HepG2 (cell line): Measurements from ENCODE around the gene CREBZF. TPM values are rescaled to one million over a fixed set of nuclear protein-coding genes. Genes with fewer than 3 reads are reported as not detected.

Source experiments
- ADNP ChIP-seq: sonication (generic); formaldehyde crosslinking; IDR thresholded peaks from 2 replicates; pipeline ENCODE4 v1.4.0; 2020; ENCODE audit warnings: missing genetic modification reagents
- ATF3 ChIP-seq: sonication (generic); formaldehyde crosslinking; IDR thresholded peaks from 2 replicates; pipeline ENCODE4 v1.4.0; 2020; ENCODE audit warnings: missing genetic modification reagents
- ATF4 ChIP-seq, 2 experiments: fragments of 450-650 bp in 1 of 2; sonication (generic) in 1 of 2; formaldehyde crosslinking; IDR thresholded peaks; 2 replicates each; pipeline versions ENCODE4 v1.5.0 to v1.8.0; 2020 to 2022; ENCODE audit warnings: mild to moderate bottlenecking in 1 of 2, missing genetic modification reagents in 1 of 2
- DMAP1 ChIP-seq: IDR thresholded peaks from 2 replicates; pipeline ENCODE4 v1.6.1; 2016
- DNMT3B ChIP-seq: conservative IDR thresholded peaks from 2 replicates; pipeline ENCODE4 v1.6.1; 2016; ENCODE audit warnings: missing biosample characterization, control low read depth
- ETS1 ChIP-seq: sonication (generic); formaldehyde crosslinking; IDR thresholded peaks from 2 replicates; pipeline ENCODE4 v1.4.0; 2020; ENCODE audit warnings: missing genetic modification reagents
- FOXP4 ChIP-seq: sonication (generic); formaldehyde crosslinking; IDR thresholded peaks from 2 replicates; pipeline ENCODE4 v1.4.0; 2020; ENCODE audit warnings: missing genetic modification reagents
- GPBP1L1 ChIP-seq: sonication (generic); formaldehyde crosslinking; IDR thresholded peaks from 2 replicates; pipeline ENCODE4 v1.5.0; 2020; ENCODE audit warnings: mild to moderate bottlenecking, missing genetic modification reagents
- HMG20A ChIP-seq: IDR thresholded peaks from 2 replicates; pipeline ENCODE4 v1.6.1; 2016; ENCODE audit warnings: borderline replicate concordance
- IRF9 ChIP-seq: sonication (generic); formaldehyde crosslinking; IDR thresholded peaks from 2 replicates; pipeline ENCODE4 v1.8.0; 2022; ENCODE audit warnings: missing genetic modification reagents, mild to moderate bottlenecking, borderline replicate concordance
- MATR3 ChIP-seq: sonication (generic); formaldehyde crosslinking; IDR thresholded peaks from 2 replicates; pipeline ENCODE4 v1.4.0; 2020; ENCODE audit warnings: missing genetic modification reagents
- NR2C2 ChIP-seq: sonication (generic); formaldehyde crosslinking; IDR thresholded peaks from 2 replicates; pipeline ENCODE4 v1.4.0; 2020; ENCODE audit warnings: missing genetic modification reagents, mild to moderate bottlenecking, moderate library complexity, borderline replicate concordance
- PITX1 ChIP-seq: sonication (generic); formaldehyde crosslinking; IDR thresholded peaks from 2 replicates; pipeline ENCODE4 v1.5.1; 2020; ENCODE audit warnings: mild to moderate bottlenecking, missing genetic modification reagents
- PREB ChIP-seq: sonication (generic); formaldehyde crosslinking; IDR thresholded peaks from 2 replicates; pipeline ENCODE4 v1.4.0; 2020; ENCODE audit warnings: missing genetic modification reagents
- SRF ChIP-seq: IDR thresholded peaks from 2 replicates; pipeline ENCODE4 v1.6.1; 2011; ENCODE audit warnings: mild to moderate bottlenecking, low read depth, low read length, moderate library complexity
- ZBTB3 ChIP-seq: sonication (generic); formaldehyde crosslinking; IDR thresholded peaks from 2 replicates; pipeline ENCODE4 v1.4.0; 2020; ENCODE audit warnings: low read depth, mild to moderate bottlenecking, moderate library complexity, missing genetic modification reagents, borderline replicate concordance
- ZFP82 ChIP-seq: sonication (generic); formaldehyde crosslinking; IDR thresholded peaks from 2 replicates; pipeline ENCODE4 v1.5.1; 2020; ENCODE audit warnings: mild to moderate bottlenecking, missing genetic modification reagents, borderline replicate concordance
- ZKSCAN1 ChIP-seq: fragments of 150-350 bp; IDR thresholded peaks from 2 replicates; pipeline ENCODE4 v1.6.1; 2014; ENCODE audit warnings: low read length
- ZNF30 ChIP-seq: sonication (generic); formaldehyde crosslinking; IDR thresholded peaks from 2 replicates; pipeline ENCODE4 v1.5.0; 2020; ENCODE audit warnings: mild to moderate bottlenecking, missing genetic modification reagents
- ZNF484 ChIP-seq: sonication (generic); formaldehyde crosslinking; IDR thresholded peaks from 2 replicates; pipeline ENCODE4 v1.5.1; 2020; ENCODE audit warnings: mild to moderate bottlenecking, low read depth, missing genetic modification reagents, borderline replicate concordance
- ZNF543 ChIP-seq: sonication (generic); formaldehyde crosslinking; IDR thresholded peaks from 2 replicates; pipeline ENCODE4 v1.4.0; 2020; ENCODE audit warnings: mild to moderate bottlenecking, missing genetic modification reagents
- polyA plus RNA-seq, 8 experiments: library from polyadenylated mRNA; depleted of rRNA in 3 of 8; stranded (reverse) in 7 of 8; unstranded in 1 of 8; fragments of >200 nt; fragmentation: Illumina TruSeq in 4 of 8; extraction: Trizol in 4 of 8; gene quantifications; 2 replicates each; pipeline versions ENCODE4 v1.2.1 to v1.2.3, GENCODE V29; 2011 to 2016; ENCODE audit warnings: low read depth in 4 of 8, missing spikeins in 1 of 8, mixed read lengths in 1 of 8; ENCODE audit not compliant: insufficient read depth in 1 of 8
- total RNA-seq, 5 experiments: library from RNA; depleted of rRNA; stranded (reverse); fragments of >200 nt; fragmentation: Illumina TruSeq; extraction: Trizol; gene quantifications; 2 replicates each; pipeline ENCODE4 v1.2.3, GENCODE V29; 2016; ENCODE audit warnings: low read depth in 1 of 5

CREBZF gene
- total and polyA plus RNA-seq, 2 of the 13 experiments (the other 11 are each of a cell fraction or from before 2014, with no cell fraction given), result 30.6 to 43.1 TPM

GRCh38 chr11:85664615-85665481 lies at the start of gene CREBZF (continued):
- TF ChIP-seq IRF9 (CRISPR knock-in tag), result 0 out of 2 replicates have a peak, but pooled peaks have one; percentile 45
- no peak for TF ChIP-seq ATF3 (CRISPR knock-in tag)
- no peak for TF ChIP-seq ZKSCAN1
- TF ChIP-seq DNMT3B (CRISPR knock-in tag), result no peak
- TF ChIP-seq PREB (CRISPR knock-in tag), result 0 out of 2 replicates have a peak, but pooled peaks have one; percentile 41
- TF ChIP-seq FOXP4, result peak; percentile 20; the same call in 1 of the 2 replicates
- peak; percentile 84; the same call in 1 of the 2 replicates for TF ChIP-seq ZFP82 (CRISPR knock-in tag)
- no peak for TF ChIP-seq ZBTB3 (CRISPR knock-in tag)
- peak; percentile 43; the same call in 1 of the 2 replicates for TF ChIP-seq PITX1
- no peak for TF ChIP-seq ADNP (CRISPR knock-in tag)
- no peak for TF ChIP-seq MATR3 (CRISPR knock-in tag)
- TF ChIP-seq ZNF30 (CRISPR knock-in tag), result no peak
- TF ChIP-seq NR2C2 (CRISPR knock-in tag), result peak; percentile 69
- peak; percentile 81; the same call in 1 of the 2 replicates for TF ChIP-seq ZNF543 (CRISPR knock-in tag)
- no peak for TF ChIP-seq HMG20A (CRISPR knock-in tag)
- peak in 1 of 2 experiments; percentile 4; a peak in 1 of 4 replicates for TF ChIP-seq ATF4 (CRISPR knock-in tag; IDR thresholded peaks at IDR 0.05)
- TF ChIP-seq SRF, result no peak
- no peak for TF ChIP-seq ZNF484 (CRISPR knock-in tag)
- TF ChIP-seq GPBP1L1 (CRISPR knock-in tag), result no peak
- TF ChIP-seq DMAP1, result peak; percentile 82
- no peak for TF ChIP-seq ETS1
